Kidney epithelial cell (primary cell): ENCODE data around the gene AOC1. TPM values are rescaled to one million over a fixed set of nuclear protein-coding genes. Genes with fewer than 3 reads are reported as not detected.
"Not testable (repeated sequence)": the region's sequence is repeated elsewhere in the genome, so short reads cannot be mapped to it uniquely, and the experiment has no call there.

ENCODE experiments used
- DNase-seq: peaks from one replicate; pipeline ENCODE4 v3.0.0-alpha.2; 2010; ENCODE audit warnings: low read depth
- H3K27me3 ChIP-seq: 2 replicates; pipeline ENCODE4 v1.6.0; 2011; ENCODE audit warnings: low read length; ENCODE audit not compliant: control insufficient read depth, insufficient read depth
- H3K36me3 ChIP-seq: 2 replicates; pipeline ENCODE4 v1.5.1; 2011; ENCODE audit warnings: low read length; ENCODE audit not compliant: control insufficient read depth, insufficient read depth
- H3K4me3 ChIP-seq: 2 replicates; pipeline ENCODE4 v1.5.1; 2011; ENCODE audit warnings: low read depth, mild to moderate bottlenecking, control low read depth, low read length
- CTCF ChIP-seq: IDR thresholded peaks from 2 replicates; pipeline ENCODE4 v1.5.1; 2011; ENCODE audit warnings: mild to moderate bottlenecking, moderate library complexity, low read length, control low read depth, inconsistent platforms; ENCODE audit not compliant: insufficient read depth, poor library complexity, severe bottlenecking
- total RNA-seq: library from RNA; depleted of rRNA; stranded (reverse); fragments of >200 nt; gene quantifications from 2 replicates; pipeline ENCODE4 v1.2.3, GENCODE V29; 2015

The AOC1 gene
- total RNA-seq, 1 donor from 2014 or later: 1.0 TPM

- Histone ChIP-seq H3K36me3 (no peaks in the 10 kb centered on the region), H3K4me3 (no peak overlapping the region), H3K27me3 (peaks cover 9% of the 10 kb centered on the region)
- no peak for TF ChIP-seq CTCF
- no peak for DNase-seq
Measured at GRCh38 chr7:150902078-150903033, 50.0 kb downstream of the AOC1 start.

GRCh38 chr7:150903606-150904005, 51.3 kb downstream of the AOC1 start:
- H3K4me3 ChIP-seq: no peak overlapping the region
- peaks cover 4% of the 10 kb centered on the region for H3K27me3 ChIP-seq
- no peak for DNase-seq
- no peaks in the 10 kb centered on the region for H3K36me3 ChIP-seq
- TF ChIP-seq CTCF: no peak

GRCh38 chr7:150904011-150904909, 51.9 kb downstream of the AOC1 start:
- peaks cover 4% of the 10 kb centered on the region for H3K27me3 ChIP-seq
- no peak for DNase-seq
- H3K4me3 ChIP-seq: no peak overlapping the region
- H3K36me3 ChIP-seq: no peaks in the 10 kb centered on the region
- TF ChIP-seq CTCF: no peak

- no peak for DNase-seq
- no peaks in the 10 kb centered on the region for H3K36me3 ChIP-seq
- H3K27me3 ChIP-seq: peaks cover 2% of the 10 kb centered on the region
- no peak for TF ChIP-seq CTCF
- no peak overlapping the region for H3K4me3 ChIP-seq
Measured at GRCh38 chr7:150908173-150908572, 55.9 kb downstream of the AOC1 start.

GRCh38 chr7:150909200-150909995, 57.1 kb downstream of the AOC1 start:
- TF ChIP-seq CTCF: no peak
- H3K27me3 ChIP-seq: peaks cover 4% of the 10 kb centered on the region
- no peaks in the 10 kb centered on the region for H3K36me3 ChIP-seq
- H3K4me3 ChIP-seq: no peak overlapping the region
- DNase-seq: no peak

GRCh38 chr7:150910305-150910995, 58.1 kb downstream of the AOC1 start:
- H3K27me3 ChIP-seq, H3K36me3 ChIP-seq, H3K4me3 ChIP-seq, DNase-seq: not testable (repeated sequence)
